ENCODE results near the gene C14orf93. TPM values are rescaled to one million over a fixed set of nuclear protein-coding genes. Genes with fewer than 3 reads are reported as not detected.

Gene C14orf93
- total and polyA plus RNA-seq, 2 donors (not counting 1 experiment from before 2014, with no cell fraction given): 17.9 to 26.8 TPM

- Histone ChIP-seq H3K27me3 (replicated peaks in 1 of 4; ENCODE audit: control extremely low read depth in 1 of 4, control insufficient read depth in 3 of 4, insufficient read depth in 4 of 4, low read length in 3 of 4) (no peaks in the 10 kb centered on the region), H3K9ac (ENCODE audit: low read length) (no peak overlapping the region), H3K27ac (ENCODE audit: low read length in 2 of 2) (no peak overlapping the region), H2AFZ (ENCODE audit: insufficient read depth, low read depth, low read length, poor library complexity, severe bottlenecking) (no peak overlapping the region), H3K4me2 (replicated peaks; ENCODE audit: low read depth, low read length, poor library complexity, severe bottlenecking) (no peak overlapping the region), H3K79me2 (ENCODE audit: control insufficient read depth, insufficient read depth, low read length) (peaks cover 3% of the 10 kb centered on the region), H4K20me1 (ENCODE audit: control insufficient read depth, insufficient read depth, low read length, poor library complexity, severe bottlenecking) (no peaks in the 10 kb centered on the region), H3K9me3 (ENCODE audit: control extremely low read depth in 1 of 3, control insufficient read depth in 2 of 3, insufficient read depth in 1 of 3, low read length in 2 of 3) (no peaks in the 10 kb centered on the region), H3K4me1 (ENCODE audit: control insufficient read depth in 2 of 2, insufficient read depth in 2 of 2, low read length in 2 of 2) (peaks cover 11 to 12% of the 10 kb centered on the region in 2 donors), H3K4me3 (ENCODE audit: control extremely low read depth in 1 of 5, extremely low read depth in 1 of 5, insufficient read depth in 1 of 5, low read depth in 2 of 5, low read length in 4 of 5) (no peak overlapping the region), H3K36me3 (replicated peaks in 1 of 2; ENCODE audit: control extremely low read depth in 1 of 2, control insufficient read depth in 1 of 2, extremely low read depth in 1 of 2, insufficient read depth in 2 of 2, low read length in 1 of 2) (peaks cover 0 to 11% of the 10 kb centered on the region in 2 experiments)
- TF ChIP-seq EZH2 (IDR thresholded peaks at IDR 0.05; ENCODE audit: borderline replicate concordance, insufficient read depth, low read depth, low read length, poor library complexity, severe bottlenecking) (no peak), CTCF (IDR thresholded peaks at IDR 0.05) (no peak)
- no peak for ATAC-seq (ENCODE audit: low read depth)
- intact Hi-C loops (cut with micrococcal nuclease): loop anchor here (10.0 kb wide), 1 partner anchor 302 kb away; the partner anchor contains the start of genes BCL2L2 and PPP1R3E
- Mint-ChIP-seq H3K4me3 (no peak overlapping the region), H3K9me3 (ENCODE audit: insufficient read depth) (no peaks in the 10 kb centered on the region), H3K4me1 (peaks cover 18% of the 10 kb centered on the region), H3K27ac (no peak overlapping the region), H3K27me3 (no peaks in the 10 kb centered on the region)
- no peak for DNase-seq
- CTCF ChIA-PET: interaction anchor here (0.7 to 36.3 kb wide), 3 partner anchors 16 to 57 kb away, joined by 5 to 1134 read pairs (median 27); partner anchors contain the start of gene CDH24
- POLR2A ChIA-PET: no interaction called here
- WGBS (ENCODE audit: insufficient coverage): no CpG with 5 or more reads among the region's 3 CpGs
Observed at GRCh38 chr14:23002592-23002991, 7.4 kb downstream of the C14orf93 start.

DNA sequence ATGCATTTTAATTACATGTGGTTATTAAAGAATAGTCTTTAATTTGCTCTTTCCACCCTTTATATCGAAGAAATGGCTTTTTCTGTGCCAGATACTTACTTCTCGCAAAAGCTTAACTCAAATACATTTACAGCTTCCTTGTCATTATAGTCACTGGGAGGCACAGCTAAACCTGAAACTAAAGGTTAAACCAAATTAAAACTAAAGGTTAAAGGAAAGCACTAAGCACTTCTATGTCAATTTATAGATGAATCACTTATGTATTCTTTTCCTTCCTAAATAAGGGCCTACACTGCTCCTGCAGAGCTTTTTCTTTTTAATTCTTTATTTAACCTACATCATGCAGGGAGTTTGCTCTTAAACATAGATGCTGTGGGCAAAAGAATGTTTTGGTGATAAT, 9.1 kb downstream of the C14orf93 start:
- Histone ChIP-seq H3K79me2 (ENCODE audit: control insufficient read depth, insufficient read depth, low read length) (no peaks in the 10 kb centered on the region), H3K27ac (ENCODE audit: low read length in 2 of 2) (no peak overlapping the region), H3K4me3 (ENCODE audit: control extremely low read depth in 1 of 5, extremely low read depth in 1 of 5, insufficient read depth in 1 of 5, low read depth in 2 of 5, low read length in 4 of 5) (no peak overlapping the region), H4K20me1 (ENCODE audit: control insufficient read depth, insufficient read depth, low read length, poor library complexity, severe bottlenecking) (no peaks in the 10 kb centered on the region), H3K27me3 (replicated peaks in 1 of 4; ENCODE audit: control extremely low read depth in 1 of 4, control insufficient read depth in 3 of 4, insufficient read depth in 4 of 4, low read length in 3 of 4) (no peaks in the 10 kb centered on the region), H2AFZ (ENCODE audit: insufficient read depth, low read depth, low read length, poor library complexity, severe bottlenecking) (no peak overlapping the region), H3K4me2 (replicated peaks; ENCODE audit: low read depth, low read length, poor library complexity, severe bottlenecking) (no peak overlapping the region), H3K4me1 (ENCODE audit: control insufficient read depth in 2 of 2, insufficient read depth in 2 of 2, low read length in 2 of 2) (peaks cover under 1 to 1% of the 10 kb centered on the region in 2 donors), H3K9ac (ENCODE audit: low read length) (no peak overlapping the region), H3K9me3 (ENCODE audit: control extremely low read depth in 1 of 3, control insufficient read depth in 2 of 3, insufficient read depth in 1 of 3, low read length in 2 of 3) (no peaks in the 10 kb centered on the region), H3K36me3 (replicated peaks in 1 of 2; ENCODE audit: control extremely low read depth in 1 of 2, control insufficient read depth in 1 of 2, extremely low read depth in 1 of 2, insufficient read depth in 2 of 2, low read length in 1 of 2) (peaks cover 0 to 11% of the 10 kb centered on the region in 2 experiments)
- Mint-ChIP-seq H3K4me1 (peaks cover 2% of the 10 kb centered on the region), H3K4me3 (no peak overlapping the region), H3K9me3 (ENCODE audit: insufficient read depth) (no peaks in the 10 kb centered on the region), H3K27me3 (no peaks in the 10 kb centered on the region), H3K27ac (no peak overlapping the region)
- ChIA-PET CTCF (interaction anchor here (0.7 to 36.3 kb wide), 6 partner anchors 11 to 1466 kb away, joined by 3 to 1134 read pairs (median 5); partner anchors contain the start of gene CDH24), POLR2A (no interaction called here)
- no peak for DNase-seq
- no peak for TF ChIP-seq EZH2 (IDR thresholded peaks at IDR 0.05; ENCODE audit: borderline replicate concordance, insufficient read depth, low read depth, low read length, poor library complexity, severe bottlenecking)
- TF ChIP-seq CTCF (IDR thresholded peaks at IDR 0.05): no peak
- intact Hi-C loops (cut with micrococcal nuclease): loop anchor here (10.0 kb wide), 1 partner anchor 304 kb away; the partner anchor contains the start of genes BCL2L2 and PPP1R3E
- WGBS (ENCODE audit: insufficient coverage): no CpG with 5 or more reads among the region's 2 CpGs
- ATAC-seq (ENCODE audit: low read depth): no peak
